GM19193 (cell line): ENCODE measurements around the gene HSDL2.

ENCODE experiments used
- POLR2A ChIP-seq: IDR thresholded peaks from 4 replicates; pipeline ENCODE4 v1.6.1; 2011; ENCODE audit not compliant: insufficient read depth, insufficient read length; ENCODE audit errors: extremely low read depth

The HSDL2 gene

GRCh38 chr9:112380102-112380824 is at the start of gene HSDL2:
TSS of gene HSDL2 (plus strand) at chr9:112380108. CDS start at chr9:112380164, 56 bp downstream.
- TF ChIP-seq POLR2A = no peak

DNA sequence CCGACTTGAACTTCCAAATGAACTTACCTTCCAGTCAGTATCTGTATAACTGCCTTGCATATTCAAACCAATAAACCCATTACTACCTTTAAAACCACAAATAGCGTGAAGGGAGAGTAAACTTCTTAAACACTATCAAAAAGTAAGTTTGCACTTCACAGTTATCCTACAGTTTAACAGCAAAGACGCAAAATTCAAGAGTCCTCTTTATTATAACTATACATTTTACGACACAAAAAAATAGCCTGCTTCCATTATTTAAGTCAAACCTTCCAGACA is 48.3 kb upstream of the HSDL2 start:
- TF ChIP-seq POLR2A = no peak

DNA sequence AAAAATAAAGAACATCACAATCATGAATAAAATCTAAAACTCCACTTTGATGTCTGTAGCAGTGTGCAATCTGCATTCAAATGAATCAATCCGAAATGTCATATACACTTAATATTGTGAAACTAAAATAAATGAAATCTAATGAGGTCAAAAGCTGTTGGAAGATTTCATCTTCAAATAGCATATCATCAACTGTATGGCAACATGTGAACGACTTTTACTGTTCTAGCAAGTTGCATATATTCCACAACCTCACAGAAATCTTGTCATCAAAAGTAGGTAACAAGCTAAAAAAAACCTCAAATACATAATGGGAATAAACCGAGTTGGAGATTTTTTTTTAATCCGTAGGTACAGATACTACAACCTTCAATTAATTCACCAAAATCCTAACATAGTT is 47.7 kb upstream of the HSDL2 start:
- no peak for TF ChIP-seq POLR2A

GRCh38 chr9:112332674-112332976 is 47.3 kb upstream of the HSDL2 start:
- TF ChIP-seq POLR2A = no peak

DNA sequence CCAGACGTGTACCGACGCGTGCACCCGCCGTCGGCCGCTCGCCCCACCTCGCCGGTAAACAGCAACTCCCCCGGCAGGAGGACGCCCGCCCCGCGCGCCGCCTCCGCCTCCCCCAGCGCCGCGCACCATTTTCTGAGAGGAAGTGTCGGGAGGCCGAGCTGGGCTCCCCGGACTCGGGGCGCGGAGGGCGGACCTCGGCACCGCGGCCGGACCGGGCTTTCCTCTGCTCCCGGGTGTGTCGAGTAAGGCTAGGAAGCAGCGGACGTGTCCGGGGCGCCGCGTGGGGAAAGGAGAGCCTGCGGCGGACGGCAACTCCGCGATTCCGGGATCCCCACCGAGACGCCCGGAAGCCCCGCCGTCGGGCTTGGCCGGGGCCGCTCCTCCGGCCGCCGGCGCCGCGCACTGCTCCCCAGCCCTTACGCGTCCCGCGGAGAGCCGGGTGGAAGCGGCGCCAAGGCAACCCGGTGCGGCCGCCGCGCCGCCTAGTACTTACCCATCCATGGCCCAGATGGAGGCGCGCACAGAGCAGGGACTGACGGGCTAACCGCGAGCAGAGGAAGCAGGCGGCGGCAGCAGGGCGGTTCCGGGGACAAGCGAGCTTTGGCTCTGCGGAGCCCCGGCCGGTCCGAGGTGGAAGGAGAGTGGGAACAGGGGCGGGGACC is 46.8 kb upstream of the HSDL2 start, which contains the start of gene PTBP3:
TSS of gene PTBP3 (minus strand) at position 643 of the 662 bp plus-strand sequence. CDS start 35,754 bp downstream, outside the sequence.
- TF ChIP-seq POLR2A = peak; percentile 82

- peak; percentile 41 for TF ChIP-seq POLR2A
Observed at GRCh38 chr9:112333639-112334431, 46.1 kb upstream of the HSDL2 start.

DNA sequence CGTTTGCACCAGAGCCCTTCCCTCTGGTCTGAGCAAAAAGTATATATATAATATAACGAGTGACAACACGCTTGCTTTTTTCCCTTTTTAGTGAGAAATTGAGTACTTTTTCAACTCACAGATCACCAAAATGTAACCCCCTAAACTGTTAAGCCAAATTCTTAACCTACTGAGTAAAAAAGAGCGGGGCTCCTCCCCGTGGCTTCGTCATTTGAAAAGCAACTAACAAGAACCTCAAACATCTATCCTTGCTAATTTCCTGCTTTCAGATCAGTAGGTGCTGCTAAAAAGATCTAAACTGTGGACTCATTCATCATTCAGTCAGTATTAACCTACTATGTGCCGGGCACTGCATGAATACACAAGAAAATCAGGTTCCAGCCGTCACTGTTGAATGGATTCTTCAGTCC is 45.5 kb upstream of the HSDL2 start:
- TF ChIP-seq POLR2A = no peak

GRCh38 chr9:112337547-112337946 is 42.4 kb upstream of the HSDL2 start:
- no peak for TF ChIP-seq POLR2A

DNA sequence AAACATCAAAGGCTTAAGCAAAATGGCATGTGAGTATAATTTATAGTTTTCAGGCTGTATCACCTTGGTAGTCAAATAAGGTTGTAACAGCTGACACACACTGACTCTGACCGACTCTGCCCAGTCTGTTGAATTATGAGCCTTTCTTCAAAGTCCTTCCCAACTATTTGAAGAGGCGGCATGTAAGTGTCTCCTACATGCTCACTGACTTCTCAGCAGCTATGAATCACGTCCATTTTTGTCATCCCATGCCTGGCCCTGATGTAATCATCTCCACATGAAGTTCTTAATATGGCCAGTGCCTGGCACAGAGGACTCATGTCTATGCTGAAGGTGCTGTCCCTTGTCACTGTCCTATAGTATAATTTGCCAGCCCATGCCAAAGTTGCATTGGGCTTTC is 41.3 kb upstream of the HSDL2 start:
- TF ChIP-seq POLR2A = no peak

- TF ChIP-seq POLR2A = no peak
Observed at GRCh38 chr9:112339886-112340285, 40.0 kb upstream of the HSDL2 start.

DNA sequence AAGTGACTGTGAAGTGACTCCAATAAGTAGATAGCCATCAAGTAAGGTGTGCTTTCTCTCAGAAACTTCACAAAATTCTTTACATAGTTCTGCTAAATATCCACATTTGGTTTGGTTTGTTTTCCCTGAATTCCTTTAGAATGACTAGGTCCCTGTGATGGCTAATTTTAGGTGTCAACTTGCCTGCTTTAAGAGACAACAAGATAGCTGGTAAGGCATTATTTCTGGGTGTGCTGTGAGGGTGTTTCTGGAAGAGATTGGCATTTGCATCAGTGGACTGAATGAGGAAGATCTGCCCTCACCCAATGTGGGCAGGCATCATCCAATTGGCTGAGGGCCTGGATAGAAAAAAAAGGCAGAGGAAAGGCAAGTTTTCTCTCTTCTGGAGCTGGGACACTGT is 38.2 kb upstream of the HSDL2 start:
- TF ChIP-seq POLR2A = no peak

GRCh38 chr9:112348257-112349007 is 31.5 kb upstream of the HSDL2 start:
- peak; percentile 26 for TF ChIP-seq POLR2A

DNA sequence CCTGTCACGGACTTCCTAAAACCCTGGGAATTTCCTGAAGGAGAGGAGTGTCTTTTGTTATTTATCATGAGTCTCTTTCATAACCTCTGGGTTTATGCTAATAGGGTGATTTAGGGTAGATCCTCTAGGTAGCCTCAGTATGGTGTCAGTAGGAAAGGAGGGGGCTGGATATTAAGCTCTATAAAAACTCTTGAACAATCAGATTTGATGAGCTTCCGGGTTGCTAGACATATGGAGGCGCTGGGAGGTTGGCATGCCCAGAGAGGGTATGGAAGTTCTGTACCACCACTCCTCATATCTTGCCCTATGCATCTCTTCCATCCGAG is 30.9 kb upstream of the HSDL2 start:
- TF ChIP-seq POLR2A = no peak

DNA sequence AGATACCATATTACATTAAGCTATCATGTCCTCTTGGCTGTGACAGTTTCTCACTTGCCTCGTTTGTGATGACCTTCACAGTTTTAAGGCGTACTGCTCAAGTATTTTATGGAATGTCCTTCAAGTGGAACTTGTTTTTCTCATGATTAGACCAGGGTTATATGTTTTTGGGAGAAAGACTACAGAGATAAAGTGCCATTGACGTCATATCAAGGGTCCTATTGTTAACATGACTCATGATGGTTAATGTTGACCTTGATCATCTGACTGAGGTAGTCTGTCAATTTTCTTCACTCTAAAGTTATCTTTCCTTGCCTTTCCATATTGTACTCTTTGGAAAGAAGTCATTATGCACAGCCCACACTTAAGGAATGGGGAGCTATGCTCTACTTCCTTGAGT is 28.7 kb upstream of the HSDL2 start:
- no peak for TF ChIP-seq POLR2A

GRCh38 chr9:112352209-112352608 is 27.7 kb upstream of the HSDL2 start:
- TF ChIP-seq POLR2A = no peak
